Body of pancreas (tissue), 4 donors: Measurements from ENCODE around the gene SFXN3.

Source experiments
- POLR2A ChIP-seq, 3 donors: fragments of 450-650 bp; IDR thresholded peaks; one replicate each; pipeline ENCODE4 v1.6.1; 2016; ENCODE audit warnings: antibody characterized with exemption in 3 of 3, mild to moderate bottlenecking in 2 of 3
- TF ChIP-seq, protein P1 (sequence below), 7 experiments: fragments of 450-650 bp in 4 of 7; fragments of 200-600 bp in 3 of 7; sonication (generic) in 3 of 7; IDR thresholded peaks; one replicate each; pipeline ENCODE4 v1.5.1; 2016 to 2019; ENCODE audit warnings: antibody characterized with exemption in 7 of 7

DNA sequence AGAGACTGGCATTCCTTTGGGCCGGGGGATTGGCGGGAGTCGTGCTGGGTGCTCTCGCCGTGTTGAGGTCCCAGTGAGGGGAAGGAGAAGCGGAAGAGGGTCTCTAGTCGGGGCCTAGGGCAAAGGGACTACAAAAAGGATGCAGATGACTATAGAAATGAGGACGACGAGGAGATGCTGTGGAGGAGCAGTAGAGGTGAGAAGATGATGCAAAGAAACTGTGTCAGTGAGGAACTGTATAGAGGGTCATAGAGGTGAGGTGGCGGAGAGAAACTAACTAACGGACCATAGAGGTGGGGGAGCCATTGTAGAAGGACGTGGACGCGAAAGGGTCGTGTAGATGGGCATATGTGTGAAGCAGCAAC lies 43.4 kb upstream of the SFXN3 start:
- no peak for TF ChIP-seq POLR2A (IDR thresholded peaks at IDR 0.05)
- TF ChIP-seq, protein P1, sequence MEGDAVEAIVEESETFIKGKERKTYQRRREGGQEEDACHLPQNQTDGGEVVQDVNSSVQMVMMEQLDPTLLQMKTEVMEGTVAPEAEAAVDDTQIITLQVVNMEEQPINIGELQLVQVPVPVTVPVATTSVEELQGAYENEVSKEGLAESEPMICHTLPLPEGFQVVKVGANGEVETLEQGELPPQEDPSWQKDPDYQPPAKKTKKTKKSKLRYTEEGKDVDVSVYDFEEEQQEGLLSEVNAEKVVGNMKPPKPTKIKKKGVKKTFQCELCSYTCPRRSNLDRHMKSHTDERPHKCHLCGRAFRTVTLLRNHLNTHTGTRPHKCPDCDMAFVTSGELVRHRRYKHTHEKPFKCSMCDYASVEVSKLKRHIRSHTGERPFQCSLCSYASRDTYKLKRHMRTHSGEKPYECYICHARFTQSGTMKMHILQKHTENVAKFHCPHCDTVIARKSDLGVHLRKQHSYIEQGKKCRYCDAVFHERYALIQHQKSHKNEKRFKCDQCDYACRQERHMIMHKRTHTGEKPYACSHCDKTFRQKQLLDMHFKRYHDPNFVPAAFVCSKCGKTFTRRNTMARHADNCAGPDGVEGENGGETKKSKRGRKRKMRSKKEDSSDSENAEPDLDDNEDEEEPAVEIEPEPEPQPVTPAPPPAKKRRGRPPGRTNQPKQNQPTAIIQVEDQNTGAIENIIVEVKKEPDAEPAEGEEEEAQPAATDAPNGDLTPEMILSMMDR (IDR thresholded peaks at IDR 0.05): no peak
